ENCODE data around the gene KCNE2. TPM values are rescaled to one million over a fixed set of nuclear protein-coding genes. Genes with fewer than 3 reads are reported as not detected.
"Not testable (repeated sequence)": the region's sequence is repeated elsewhere in the genome, so short reads cannot be mapped to it uniquely, and the experiment has no call there.

The KCNE2 gene
- total and polyA plus RNA-seq, 8 donors, result 0.64 to 0.96 (median 0.78) TPM; not detected in 2

- H3K36me3 ChIP-seq; H3K27ac ChIP-seq; H3K9me3 ChIP-seq; intact Hi-C loops (cut with DNase I); H3K27me3 ChIP-seq; H3K4me3 ChIP-seq; H3K4me1 ChIP-seq; DNase-seq: not testable (repeated sequence)
- ATAC-seq, result peak; percentile 58
Observed at GRCh38 chr21:34383138-34383537, 19.3 kb downstream of the KCNE2 start.

GRCh38 chr21:34383724-34384415 is 20.1 kb downstream of the KCNE2 start:
- H3K36me3 ChIP-seq; intact Hi-C loops (cut with DNase I); H3K4me3 ChIP-seq; H3K9me3 ChIP-seq; H3K4me1 ChIP-seq; H3K27ac ChIP-seq; ATAC-seq; DNase-seq; H3K27me3 ChIP-seq: not testable (repeated sequence)

GRCh38 chr21:34400522-34400921 is 36.7 kb downstream of the KCNE2 start:
- DNase-seq; ATAC-seq; H3K27ac ChIP-seq; intact Hi-C loops (cut with DNase I); H3K9me3 ChIP-seq; H3K4me3 ChIP-seq; H3K4me1 ChIP-seq; H3K36me3 ChIP-seq; H3K27me3 ChIP-seq: not testable (repeated sequence)

GRCh38 chr21:34404742-34405141 is 40.9 kb downstream of the KCNE2 start:
- H3K9me3 ChIP-seq; H3K4me1 ChIP-seq; H3K27me3 ChIP-seq; ATAC-seq; H3K4me3 ChIP-seq; intact Hi-C loops (cut with DNase I); H3K27ac ChIP-seq; DNase-seq; H3K36me3 ChIP-seq: not testable (repeated sequence)

GRCh38 chr21:34405686-34406085 is 41.9 kb downstream of the KCNE2 start:
- ATAC-seq; H3K9me3 ChIP-seq; H3K4me1 ChIP-seq; H3K27me3 ChIP-seq; intact Hi-C loops (cut with DNase I); H3K4me3 ChIP-seq; DNase-seq; H3K36me3 ChIP-seq; H3K27ac ChIP-seq: not testable (repeated sequence)

GRCh38 chr21:34406102-34406501 is 42.3 kb downstream of the KCNE2 start:
- H3K4me3 ChIP-seq; H3K27me3 ChIP-seq; H3K9me3 ChIP-seq; H3K4me1 ChIP-seq; ATAC-seq; H3K27ac ChIP-seq; intact Hi-C loops (cut with DNase I); DNase-seq; H3K36me3 ChIP-seq: not testable (repeated sequence)

- H3K4me1 ChIP-seq; H3K27me3 ChIP-seq; ATAC-seq; H3K36me3 ChIP-seq; H3K4me3 ChIP-seq; DNase-seq; H3K27ac ChIP-seq; intact Hi-C loops (cut with DNase I); H3K9me3 ChIP-seq: not testable (repeated sequence)
Observed at GRCh38 chr21:34406676-34407075, 42.9 kb downstream of the KCNE2 start.

- ATAC-seq; H3K27me3 ChIP-seq; DNase-seq; H3K9me3 ChIP-seq; H3K27ac ChIP-seq; intact Hi-C loops (cut with DNase I); H3K36me3 ChIP-seq; H3K4me1 ChIP-seq; H3K4me3 ChIP-seq: not testable (repeated sequence)
Observed at GRCh38 chr21:34407294-34407693, 43.5 kb downstream of the KCNE2 start.

- ATAC-seq; H3K27me3 ChIP-seq; DNase-seq; H3K36me3 ChIP-seq; H3K4me1 ChIP-seq; H3K4me3 ChIP-seq; H3K27ac ChIP-seq; H3K9me3 ChIP-seq; intact Hi-C loops (cut with DNase I): not testable (repeated sequence)
Observed at GRCh38 chr21:34417448-34418077, 53.8 kb downstream of the KCNE2 start.

Other genes starting within 250 kb of the KCNE2 start
- 1 to 10 TPM; 3.1 to 5.7 TPM for gene SMIM11, start 11.5 kb downstream of the KCNE2 start, total RNA-seq
- gene SMIM11, start 11.5 kb downstream of the KCNE2 start, polyA plus RNA-seq (ENCODE audit: insufficient read length in 6 of 6), result 10 to 100 TPM in 3 of 6 donors, 1 to 10 TPM in 3; 3.9 to 18.0 (median 12.0) TPM
- gene SMIM34, start 59.9 kb downstream of the KCNE2 start, total RNA-seq, result under 1 TPM in 1 of 2 donors, not detected in 1; 0.81 TPM
- under 1 TPM; 0.26 to 0.95 (median 0.68) TPM for gene SMIM34, start 59.9 kb downstream of the KCNE2 start, polyA plus RNA-seq (ENCODE audit: insufficient read length in 6 of 6)
- gene KCNE1, start 148.2 kb downstream of the KCNE2 start, total RNA-seq, result 10 to 100 TPM in 1 of 2 donors, 1 to 10 TPM in 1; 3.8 to 21.2 TPM
- 1 to 10 TPM in 4 of 6 donors, under 1 TPM in 2; 0.19 to 2.4 (median 1.6) TPM for gene KCNE1, start 148.2 kb downstream of the KCNE2 start, polyA plus RNA-seq (ENCODE audit: insufficient read length in 6 of 6)

Data from left lung (tissue), 10 donors.